WERI-Rb-1 (cell line): Measurements from ENCODE around the gene OFD1.
A peak's percentile ranks its signal among the peaks of the same experiment; 100 is the strongest.

Experiments
- DNase-seq: peaks from one replicate; pipeline ENCODE4 v3.0.0-alpha.2; 2020
- H3K27ac ChIP-seq: fragments of 250-450 bp; sonication (Bioruptor Pico); 2 replicates; pipeline ENCODE4 v1.5.1; 2020; ENCODE audit warnings: mild to moderate bottlenecking, moderate library complexity
- H3K27me3 ChIP-seq: fragments of 250-450 bp; sonication (Bioruptor Pico); 2 replicates; pipeline ENCODE4 v1.5.1; 2021; ENCODE audit warnings: mild to moderate bottlenecking, low read depth, moderate library complexity; ENCODE audit not compliant: insufficient read depth, severe bottlenecking
- H3K36me3 ChIP-seq: fragments of 250-450 bp; sonication (Bioruptor Pico); 2 replicates; pipeline ENCODE4 v1.5.1; 2020; ENCODE audit warnings: mild to moderate bottlenecking, moderate library complexity
- H3K4me3 ChIP-seq: 2 replicates; pipeline ENCODE4 v1.5.1; 2011; ENCODE audit warnings: low read depth, mild to moderate bottlenecking, control low read depth, low read length
- H3K9me3 ChIP-seq: fragments of 250-450 bp; sonication (Bioruptor Pico); 2 replicates; pipeline ENCODE4 v1.5.1; 2021; ENCODE audit warnings: mild to moderate bottlenecking, moderate library complexity; ENCODE audit not compliant: severe bottlenecking
- CTCF ChIP-seq: IDR thresholded peaks from 2 replicates; pipeline ENCODE4 v1.5.1; 2011; ENCODE audit warnings: low read depth, mild to moderate bottlenecking, control low read depth, inconsistent platforms, low read length

Gene OFD1

GRCh38 chrX:13688958-13689740 is 45.4 kb upstream of the OFD1 start, which contains the start of gene RAB9A:
TSS of gene RAB9A (plus strand) at chrX:13689128. CDS start at chrX:13708747, 19,619 bp downstream.
- H3K4me3 ChIP-seq: peak within 1 kb of the TSS; percentile 65
- peaks cover 3% of the 10 kb centered on the region; the same call in 1 of the 2 replicates for H3K36me3 ChIP-seq
- TF ChIP-seq CTCF: no peak
- no peaks in the 10 kb centered on the region for H3K9me3 ChIP-seq
- no peaks in the 10 kb centered on the region for H3K27me3 ChIP-seq
- H3K27ac ChIP-seq: peak within 1 kb of the TSS; percentile 84
- DNase-seq: peak; percentile 93

GRCh38 chrX:13689741-13690211 is 44.8 kb upstream of the OFD1 start:
- Histone ChIP-seq H3K27me3 (no peaks in the 10 kb centered on the region), H3K27ac (peak overlapping the region; percentile 84)
- DNase-seq: no peak

GRCh38 chrX:13690836-13691235 is 43.7 kb upstream of the OFD1 start:
- Histone ChIP-seq H3K36me3 (peaks cover 3% of the 10 kb centered on the region; the same call in 1 of the 2 replicates), H3K4me3 (no peak overlapping the region), H3K9me3 (no peaks in the 10 kb centered on the region), H3K27ac (no peak overlapping the region), H3K27me3 (no peaks in the 10 kb centered on the region)
- no peak for TF ChIP-seq CTCF
- no peak for DNase-seq

More at GRCh38 chrX:13689741-13690211, 44.8 kb upstream of the OFD1 start:
- H3K4me3 ChIP-seq: peak overlapping the region; percentile 65
- H3K9me3 ChIP-seq: no peaks in the 10 kb centered on the region
- TF ChIP-seq CTCF: no peak
- H3K36me3 ChIP-seq: peaks cover 3% of the 10 kb centered on the region; the same call in 1 of the 2 replicates

GRCh38 chrX:13691841-13692371 is 42.6 kb upstream of the OFD1 start:
- TF ChIP-seq CTCF: no peak
- no peak overlapping the region for H3K4me3 ChIP-seq
- H3K36me3 ChIP-seq: peaks cover 3% of the 10 kb centered on the region; the same call in 1 of the 2 replicates
- H3K27ac ChIP-seq: no peak overlapping the region
- no peak for DNase-seq
- no peaks in the 10 kb centered on the region for H3K9me3 ChIP-seq
- no peaks in the 10 kb centered on the region for H3K27me3 ChIP-seq

GRCh38 chrX:13692771-13693231 is 41.7 kb upstream of the OFD1 start:
- Histone ChIP-seq H3K27me3 (no peaks in the 10 kb centered on the region), H3K4me3 (no peak overlapping the region), H3K36me3 (peaks cover 3% of the 10 kb centered on the region), H3K27ac (no peak overlapping the region), H3K9me3 (no peaks in the 10 kb centered on the region)
- no peak for TF ChIP-seq CTCF
- no peak for DNase-seq
